Ishikawa (cell line): ENCODE measurements around the gene TBC1D5.

Source experiments
- CEBPB ChIP-seq: IDR thresholded peaks from 2 replicates; pipeline ENCODE4 v1.6.1; 2012
- CREB1 ChIP-seq: IDR thresholded peaks from 2 replicates; pipeline ENCODE4 v1.6.1; 2012; ENCODE audit warnings: low read depth
- EGR1 ChIP-seq: IDR thresholded peaks from 2 replicates; pipeline ENCODE4 v1.6.1; 2012
- EP300 ChIP-seq: IDR thresholded peaks from 2 replicates; pipeline ENCODE4 v1.6.1; 2012; ENCODE audit warnings: borderline replicate concordance
- FOXM1 ChIP-seq: IDR thresholded peaks from 2 replicates; pipeline ENCODE4 v1.6.1; 2012; ENCODE audit warnings: low read depth, borderline replicate concordance
- MAX ChIP-seq: IDR thresholded peaks from 2 replicates; pipeline ENCODE4 v1.6.1; 2012
- NFIC ChIP-seq: IDR thresholded peaks from 2 replicates; pipeline ENCODE4 v1.6.1; 2012
- RAD21 ChIP-seq: IDR thresholded peaks from 2 replicates; pipeline ENCODE4 v1.6.1; 2012; ENCODE audit warnings: low read depth
- REST ChIP-seq: IDR thresholded peaks from 2 replicates; pipeline ENCODE4 v1.6.1; 2012; ENCODE audit warnings: low read depth, mild to moderate bottlenecking
- TAF1 ChIP-seq: IDR thresholded peaks from 2 replicates; pipeline ENCODE4 v1.6.1; 2012; ENCODE audit warnings: low read depth, mild to moderate bottlenecking
- TCF12 ChIP-seq: IDR thresholded peaks from 2 replicates; pipeline ENCODE4 v1.6.1; 2012; ENCODE audit warnings: low read depth
- TEAD4 ChIP-seq: IDR thresholded peaks from 2 replicates; pipeline ENCODE4 v1.6.1; 2012
- USF1 ChIP-seq: IDR thresholded peaks from 2 replicates; pipeline ENCODE4 v1.6.1; 2012
- YY1 ChIP-seq: IDR thresholded peaks from 2 replicates; pipeline ENCODE4 v1.6.1; 2012; ENCODE audit warnings: low read depth
- ZBTB7A ChIP-seq: IDR thresholded peaks from 2 replicates; pipeline ENCODE4 v1.6.1; 2012; ENCODE audit warnings: low read depth

The TBC1D5 gene

GRCh38 chr3:17373304-17373703, 369.1 kb downstream of the TBC1D5 start:
- TF ChIP-seq MAX (no peak), YY1 (no peak), USF1 (no peak), FOXM1 (no peak)

GRCh38 chr3:17372362-17373210, 369.8 kb downstream of the TBC1D5 start:
- TF ChIP-seq NFIC = no peak
- no peak for TF ChIP-seq ZBTB7A
- no peak for TF ChIP-seq EGR1
- TF ChIP-seq TAF1 = no peak

- no peak for TF ChIP-seq TCF12
- no peak for TF ChIP-seq EP300
- no peak for TF ChIP-seq USF1
- no peak for TF ChIP-seq EGR1
- no peak for TF ChIP-seq ZBTB7A
- TF ChIP-seq REST = no peak
- no peak for TF ChIP-seq MAX
- no peak for TF ChIP-seq RAD21
- no peak for TF ChIP-seq FOXM1
- TF ChIP-seq NFIC = no peak
- TF ChIP-seq TEAD4 = no peak
- no peak for TF ChIP-seq YY1
- no peak for TF ChIP-seq CREB1
- no peak for TF ChIP-seq CEBPB
- no peak for TF ChIP-seq TAF1
These were observed 372.5 kb downstream of the TBC1D5 start for GRCh38 chr3:17369973-17370372.

GRCh38 chr3:17367171-17367570, 375.3 kb downstream of the TBC1D5 start:
- TF ChIP-seq CREB1 (no peak), EGR1 (no peak), ZBTB7A (no peak), TAF1 (no peak)

- TF ChIP-seq TCF12 (no peak), NFIC (no peak), EP300 (no peak), EGR1 (no peak)
These were observed 381.4 kb downstream of the TBC1D5 start for GRCh38 chr3:17360991-17361390.

- no peak for TF ChIP-seq CEBPB
- TF ChIP-seq YY1 = no peak
These were observed 382.5 kb downstream of the TBC1D5 start for GRCh38 chr3:17359911-17360310.

GRCh38 chr3:17357035-17357710, 385.3 kb downstream of the TBC1D5 start:
- TF ChIP-seq YY1 (no peak), ZBTB7A (no peak), EGR1 (no peak)

- no peak for TF ChIP-seq TAF1
These were observed 385.8 kb downstream of the TBC1D5 start for GRCh38 chr3:17356585-17356984.

- TF ChIP-seq USF1 (no peak), CREB1 (no peak), CEBPB (0 out of 2 replicates have a peak, but pooled peaks have one; percentile 6)
These were observed 386.8 kb downstream of the TBC1D5 start for GRCh38 chr3:17355591-17355990.
